GM23338 (cell line): Measurements from ENCODE around the gene RPL29. TPM values are rescaled to one million over a fixed set of nuclear protein-coding genes. Genes with fewer than 3 reads are reported as not detected.

Source experiments
- ATAC-seq: fragments of 200-7000 bp; cut with Tn5 transposase; 3 replicates; pipeline ENCODE4 v1.9.1; 2020
- DNase-seq: peaks from one replicate; pipeline ENCODE4 v3.0.0-alpha.2; 2015; ENCODE audit warnings: low spot score
- H2AFZ ChIP-seq: fragments of 200-600 bp; sonication (generic); 2 replicates; pipeline ENCODE4 v1.8.0; 2016; ENCODE audit warnings: antibody characterized with exemption, mild to moderate bottlenecking, moderate library complexity
- H3F3A ChIP-seq: fragments of 200-600 bp; sonication (generic); replicated peaks from 2 replicates; pipeline ENCODE4 v1.8.0; 2017; ENCODE audit warnings: antibody characterized with exemption, mixed run types, low read depth
- H3K27ac ChIP-seq: fragments of 200-600 bp; sonication (generic); 2 replicates; pipeline ENCODE4 v1.6.1; 2016; ENCODE audit warnings: low read depth
- H3K27me3 ChIP-seq: fragments of 200-600 bp; sonication (generic); 2 replicates; pipeline ENCODE4 v1.8.0; 2016; ENCODE audit warnings: mild to moderate bottlenecking, mixed run types, moderate library complexity; ENCODE audit not compliant: insufficient read depth
- H3K36me3 ChIP-seq: fragments of 200-600 bp; sonication (generic); 2 replicates; pipeline ENCODE4 v1.8.0; 2016; ENCODE audit warnings: mild to moderate bottlenecking; ENCODE audit not compliant: insufficient read depth
- H3K4me1 ChIP-seq: fragments of 200-600 bp; sonication (generic); 2 replicates; pipeline ENCODE4 v1.8.0; 2016; ENCODE audit warnings: mild to moderate bottlenecking, moderate library complexity; ENCODE audit not compliant: insufficient read depth
- H3K4me2 ChIP-seq: fragments of 200-600 bp; sonication (generic); 2 replicates; pipeline ENCODE4 v1.7.1; 2017; ENCODE audit warnings: mixed run types
- H3K4me3 ChIP-seq: fragments of 200-600 bp; sonication (generic); 2 replicates; pipeline ENCODE4 v1.6.1; 2016; ENCODE audit warnings: mixed run types
- H3K79me2 ChIP-seq: fragments of 200-600 bp; sonication (generic); replicated peaks from 2 replicates; pipeline ENCODE4 v1.8.0; 2017; ENCODE audit warnings: mild to moderate bottlenecking; ENCODE audit not compliant: insufficient read depth
- H3K9me2 ChIP-seq: fragments of 200-600 bp; sonication (generic); 2 replicates; pipeline ENCODE4 v1.8.0; 2017; ENCODE audit not compliant: insufficient read depth
- H4K20me1 ChIP-seq: fragments of 200-600 bp; sonication (generic); replicated peaks from 2 replicates; pipeline ENCODE4 v1.8.0; 2017; ENCODE audit warnings: mild to moderate bottlenecking; ENCODE audit not compliant: insufficient read depth
- H3K27ac Mint-ChIP-seq: 2 replicates; pipeline ENCODE4 v1.8.0; 2020; ENCODE audit warnings: inconsistent platforms, mild to moderate bottlenecking, moderate library complexity, mixed read lengths
- H3K27me3 Mint-ChIP-seq: 3 replicates; pipeline ENCODE4 v1.8.0; 2022; ENCODE audit warnings: low read depth, mild to moderate bottlenecking, moderate library complexity, mixed read lengths, inconsistent platforms; ENCODE audit not compliant: insufficient read depth, poor library complexity
- H3K36me3 Mint-ChIP-seq: 3 replicates; pipeline ENCODE4 v1.8.0; 2021; ENCODE audit warnings: low read depth, mild to moderate bottlenecking, inconsistent platforms, moderate library complexity, mixed read lengths
- H3K4me1 Mint-ChIP-seq: 3 replicates; pipeline ENCODE4 v1.8.0; 2020; ENCODE audit warnings: mild to moderate bottlenecking, inconsistent platforms, mixed read lengths
- H3K4me3 Mint-ChIP-seq: 3 replicates; pipeline ENCODE4 v1.8.0; 2021; ENCODE audit warnings: moderate library complexity, mild to moderate bottlenecking, inconsistent platforms, mixed read lengths
- H3K9me3 Mint-ChIP-seq: 3 replicates; pipeline ENCODE4 v1.8.0; 2020; ENCODE audit warnings: moderate library complexity, mild to moderate bottlenecking, inconsistent platforms, mixed read lengths
- CREB1 ChIP-seq: fragments of 250-450 bp; sonication (Bioruptor Pico); IDR thresholded peaks from 2 replicates; pipeline ENCODE4 v1.5.0; 2020; ENCODE audit warnings: low read depth, mild to moderate bottlenecking, moderate library complexity
- EZH2 ChIP-seq: fragments of 200-600 bp; sonication (generic); IDR thresholded peaks from one replicate; pipeline ENCODE4 v1.8.0; 2017; ENCODE audit warnings: antibody characterized with exemption, mild to moderate bottlenecking, low read depth; ENCODE audit not compliant: unreplicated experiment
- EZH2phosphoT487 ChIP-seq: fragments of 200-600 bp; sonication (generic); IDR thresholded peaks from one replicate; pipeline ENCODE4 v1.8.1; 2018; ENCODE audit warnings: antibody characterized with exemption; ENCODE audit not compliant: unreplicated experiment
- JUNB ChIP-seq: IDR thresholded peaks from one replicate; pipeline ENCODE4 v1.6.1; 2016; ENCODE audit warnings: antibody characterized with exemption; ENCODE audit not compliant: unreplicated experiment
- NANOG ChIP-seq: IDR thresholded peaks from 2 replicates; pipeline ENCODE4 v1.6.1; 2016; ENCODE audit warnings: antibody characterized with exemption, borderline replicate concordance
- POLR2AphosphoS5 ChIP-seq: IDR thresholded peaks from 2 replicates; pipeline ENCODE4 v1.6.1; 2016; ENCODE audit warnings: antibody characterized with exemption, low read depth
- STAT1 ChIP-seq: IDR thresholded peaks from one replicate; pipeline ENCODE4 v1.6.1; 2016; ENCODE audit warnings: antibody characterized with exemption; ENCODE audit not compliant: unreplicated experiment
- ZNF114 ChIP-seq: fragments of 250-450 bp; sonication (Bioruptor Pico); IDR thresholded peaks from 2 replicates; pipeline ENCODE4 v1.5.0; 2020; ENCODE audit warnings: mild to moderate bottlenecking, moderate library complexity
- ZNF331 ChIP-seq: fragments of 250-450 bp; sonication (Bioruptor Pico); IDR thresholded peaks from 2 replicates; pipeline ENCODE4 v1.5.0; 2020; ENCODE audit warnings: low read depth, mild to moderate bottlenecking, moderate library complexity
- polyA plus RNA-seq: library from polyadenylated mRNA; unstranded; fragments of >200 nt; fragmentation: Nextera tagmentation; extraction: Ambion mirVana; gene quantifications from 2 replicates; pipeline ENCODE4 v1.2.1, GENCODE V29; 2016
- total RNA-seq: library from RNA; depleted of rRNA; stranded (reverse); fragments of >200 nt; shearing (Covaris generic); gene quantifications from 2 replicates; pipeline ENCODE4 v1.2.3, GENCODE V29; 2014
- TF ChIP-seq, protein P1 (sequence below), 2 experiments: fragments of 200-600 bp in 1 of 2; sonication (generic) in 1 of 2; conservative IDR thresholded peaks; 2 replicates each; pipeline versions ENCODE4 v1.5.1 to v1.6.1; 2016 to 2017; ENCODE audit warnings: antibody characterized with exemption in 2 of 2, low read depth in 2 of 2, mild to moderate bottlenecking in 2 of 2, moderate library complexity in 1 of 2
- TF ChIP-seq, protein P2 (sequence below): IDR thresholded peaks from one replicate; pipeline ENCODE4 v1.6.1; 2018; ENCODE audit warnings: antibody characterized with exemption; ENCODE audit not compliant: unreplicated experiment
- TF ChIP-seq, protein P3 (sequence below): IDR thresholded peaks from 2 replicates; pipeline ENCODE4 v1.6.1; 2016; ENCODE audit warnings: antibody characterized with exemption
- TF ChIP-seq, protein P4 (sequence below): fragments of 250-450 bp; sonication (Bioruptor Pico); IDR thresholded peaks from 2 replicates; pipeline ENCODE4 v1.5.0; 2020; ENCODE audit warnings: mild to moderate bottlenecking, moderate library complexity

RPL29 gene
- total and polyA plus RNA-seq, 2 experiments from 2014 or later: 1,471 to 1,864 TPM

DNA sequence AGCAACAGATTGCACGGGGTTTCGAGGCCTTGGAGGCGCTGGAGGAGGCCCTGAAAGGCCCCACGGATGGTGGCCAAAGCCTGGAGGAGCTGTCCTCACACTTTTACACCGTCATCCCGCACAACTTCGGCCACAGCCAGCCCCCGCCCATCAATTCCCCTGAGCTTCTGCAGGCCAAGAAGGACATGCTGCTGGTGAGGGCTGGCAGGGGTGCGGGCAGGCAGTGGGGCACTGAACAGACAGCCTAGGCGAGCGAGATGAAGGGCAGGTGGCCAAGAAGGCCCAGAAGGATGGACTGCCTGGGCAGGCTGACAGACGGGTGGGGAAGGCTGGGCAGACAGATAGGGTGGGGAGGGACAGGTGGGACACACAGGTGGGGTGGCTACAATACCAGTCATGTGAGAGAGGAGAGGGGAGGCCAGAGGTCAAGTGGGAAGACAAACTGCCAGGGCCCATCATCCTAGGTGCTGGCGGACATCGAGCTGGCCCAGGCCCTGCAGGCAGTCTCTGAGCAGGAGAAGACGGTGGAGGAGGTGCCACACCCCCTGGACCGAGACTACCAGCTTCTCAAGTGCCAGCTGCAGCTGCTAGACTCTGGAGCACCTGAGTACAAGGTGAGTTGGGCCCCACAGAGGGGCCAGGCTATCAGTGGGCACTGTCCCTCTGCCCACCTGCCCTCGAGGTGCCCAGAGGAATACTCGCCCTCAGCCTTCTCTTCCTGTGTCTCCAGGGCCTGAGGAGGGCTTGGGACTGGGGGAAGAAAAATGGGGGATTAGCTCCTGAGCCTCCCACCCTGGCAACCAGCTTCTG lies 50.5 kb downstream of the RPL29 start:
- H2AFZ ChIP-seq: no peak overlapping the region
- DNase-seq: no peak
- no peak overlapping the region for H3K4me3 Mint-ChIP-seq
- H3K4me3 ChIP-seq: no peak overlapping the region
- no peak for ATAC-seq
- H3K4me1 Mint-ChIP-seq: peaks cover 13% of the 10 kb centered on the region
- H3K4me1 ChIP-seq: peaks cover 8% of the 10 kb centered on the region; the same call in 1 of the 2 replicates
- H3K9me2 ChIP-seq: no peaks in the 10 kb centered on the region
- H3K4me2 ChIP-seq: no peak overlapping the region
- peaks cover 23% of the 10 kb centered on the region for H3K27me3 Mint-ChIP-seq
- no peak overlapping the region for H3K27ac ChIP-seq
- no peaks in the 10 kb centered on the region for H3K9me3 Mint-ChIP-seq
- no peak for TF ChIP-seq CREB1 (CRISPR knock-in tag)
- TF ChIP-seq, protein P1, sequence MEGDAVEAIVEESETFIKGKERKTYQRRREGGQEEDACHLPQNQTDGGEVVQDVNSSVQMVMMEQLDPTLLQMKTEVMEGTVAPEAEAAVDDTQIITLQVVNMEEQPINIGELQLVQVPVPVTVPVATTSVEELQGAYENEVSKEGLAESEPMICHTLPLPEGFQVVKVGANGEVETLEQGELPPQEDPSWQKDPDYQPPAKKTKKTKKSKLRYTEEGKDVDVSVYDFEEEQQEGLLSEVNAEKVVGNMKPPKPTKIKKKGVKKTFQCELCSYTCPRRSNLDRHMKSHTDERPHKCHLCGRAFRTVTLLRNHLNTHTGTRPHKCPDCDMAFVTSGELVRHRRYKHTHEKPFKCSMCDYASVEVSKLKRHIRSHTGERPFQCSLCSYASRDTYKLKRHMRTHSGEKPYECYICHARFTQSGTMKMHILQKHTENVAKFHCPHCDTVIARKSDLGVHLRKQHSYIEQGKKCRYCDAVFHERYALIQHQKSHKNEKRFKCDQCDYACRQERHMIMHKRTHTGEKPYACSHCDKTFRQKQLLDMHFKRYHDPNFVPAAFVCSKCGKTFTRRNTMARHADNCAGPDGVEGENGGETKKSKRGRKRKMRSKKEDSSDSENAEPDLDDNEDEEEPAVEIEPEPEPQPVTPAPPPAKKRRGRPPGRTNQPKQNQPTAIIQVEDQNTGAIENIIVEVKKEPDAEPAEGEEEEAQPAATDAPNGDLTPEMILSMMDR (conservative IDR thresholded peaks at IDR 0.05; ENCODE audit: low read depth in 2 of 2): no peak
- TF ChIP-seq, protein P2, sequence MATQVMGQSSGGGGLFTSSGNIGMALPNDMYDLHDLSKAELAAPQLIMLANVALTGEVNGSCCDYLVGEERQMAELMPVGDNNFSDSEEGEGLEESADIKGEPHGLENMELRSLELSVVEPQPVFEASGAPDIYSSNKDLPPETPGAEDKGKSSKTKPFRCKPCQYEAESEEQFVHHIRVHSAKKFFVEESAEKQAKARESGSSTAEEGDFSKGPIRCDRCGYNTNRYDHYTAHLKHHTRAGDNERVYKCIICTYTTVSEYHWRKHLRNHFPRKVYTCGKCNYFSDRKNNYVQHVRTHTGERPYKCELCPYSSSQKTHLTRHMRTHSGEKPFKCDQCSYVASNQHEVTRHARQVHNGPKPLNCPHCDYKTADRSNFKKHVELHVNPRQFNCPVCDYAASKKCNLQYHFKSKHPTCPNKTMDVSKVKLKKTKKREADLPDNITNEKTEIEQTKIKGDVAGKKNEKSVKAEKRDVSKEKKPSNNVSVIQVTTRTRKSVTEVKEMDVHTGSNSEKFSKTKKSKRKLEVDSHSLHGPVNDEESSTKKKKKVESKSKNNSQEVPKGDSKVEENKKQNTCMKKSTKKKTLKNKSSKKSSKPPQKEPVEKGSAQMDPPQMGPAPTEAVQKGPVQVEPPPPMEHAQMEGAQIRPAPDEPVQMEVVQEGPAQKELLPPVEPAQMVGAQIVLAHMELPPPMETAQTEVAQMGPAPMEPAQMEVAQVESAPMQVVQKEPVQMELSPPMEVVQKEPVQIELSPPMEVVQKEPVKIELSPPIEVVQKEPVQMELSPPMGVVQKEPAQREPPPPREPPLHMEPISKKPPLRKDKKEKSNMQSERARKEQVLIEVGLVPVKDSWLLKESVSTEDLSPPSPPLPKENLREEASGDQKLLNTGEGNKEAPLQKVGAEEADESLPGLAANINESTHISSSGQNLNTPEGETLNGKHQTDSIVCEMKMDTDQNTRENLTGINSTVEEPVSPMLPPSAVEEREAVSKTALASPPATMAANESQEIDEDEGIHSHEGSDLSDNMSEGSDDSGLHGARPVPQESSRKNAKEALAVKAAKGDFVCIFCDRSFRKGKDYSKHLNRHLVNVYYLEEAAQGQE: no peak
- no peak for TF ChIP-seq JUNB
- no peak for TF ChIP-seq EZH2
- TF ChIP-seq STAT1: no peak
- no peak for TF ChIP-seq NANOG
- TF ChIP-seq, protein P3, sequence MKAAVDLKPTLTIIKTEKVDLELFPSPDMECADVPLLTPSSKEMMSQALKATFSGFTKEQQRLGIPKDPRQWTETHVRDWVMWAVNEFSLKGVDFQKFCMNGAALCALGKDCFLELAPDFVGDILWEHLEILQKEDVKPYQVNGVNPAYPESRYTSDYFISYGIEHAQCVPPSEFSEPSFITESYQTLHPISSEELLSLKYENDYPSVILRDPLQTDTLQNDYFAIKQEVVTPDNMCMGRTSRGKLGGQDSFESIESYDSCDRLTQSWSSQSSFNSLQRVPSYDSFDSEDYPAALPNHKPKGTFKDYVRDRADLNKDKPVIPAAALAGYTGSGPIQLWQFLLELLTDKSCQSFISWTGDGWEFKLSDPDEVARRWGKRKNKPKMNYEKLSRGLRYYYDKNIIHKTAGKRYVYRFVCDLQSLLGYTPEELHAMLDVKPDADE: no peak
- no peak for TF ChIP-seq ZNF331 (CRISPR knock-in tag)
- TF ChIP-seq, protein P4, sequence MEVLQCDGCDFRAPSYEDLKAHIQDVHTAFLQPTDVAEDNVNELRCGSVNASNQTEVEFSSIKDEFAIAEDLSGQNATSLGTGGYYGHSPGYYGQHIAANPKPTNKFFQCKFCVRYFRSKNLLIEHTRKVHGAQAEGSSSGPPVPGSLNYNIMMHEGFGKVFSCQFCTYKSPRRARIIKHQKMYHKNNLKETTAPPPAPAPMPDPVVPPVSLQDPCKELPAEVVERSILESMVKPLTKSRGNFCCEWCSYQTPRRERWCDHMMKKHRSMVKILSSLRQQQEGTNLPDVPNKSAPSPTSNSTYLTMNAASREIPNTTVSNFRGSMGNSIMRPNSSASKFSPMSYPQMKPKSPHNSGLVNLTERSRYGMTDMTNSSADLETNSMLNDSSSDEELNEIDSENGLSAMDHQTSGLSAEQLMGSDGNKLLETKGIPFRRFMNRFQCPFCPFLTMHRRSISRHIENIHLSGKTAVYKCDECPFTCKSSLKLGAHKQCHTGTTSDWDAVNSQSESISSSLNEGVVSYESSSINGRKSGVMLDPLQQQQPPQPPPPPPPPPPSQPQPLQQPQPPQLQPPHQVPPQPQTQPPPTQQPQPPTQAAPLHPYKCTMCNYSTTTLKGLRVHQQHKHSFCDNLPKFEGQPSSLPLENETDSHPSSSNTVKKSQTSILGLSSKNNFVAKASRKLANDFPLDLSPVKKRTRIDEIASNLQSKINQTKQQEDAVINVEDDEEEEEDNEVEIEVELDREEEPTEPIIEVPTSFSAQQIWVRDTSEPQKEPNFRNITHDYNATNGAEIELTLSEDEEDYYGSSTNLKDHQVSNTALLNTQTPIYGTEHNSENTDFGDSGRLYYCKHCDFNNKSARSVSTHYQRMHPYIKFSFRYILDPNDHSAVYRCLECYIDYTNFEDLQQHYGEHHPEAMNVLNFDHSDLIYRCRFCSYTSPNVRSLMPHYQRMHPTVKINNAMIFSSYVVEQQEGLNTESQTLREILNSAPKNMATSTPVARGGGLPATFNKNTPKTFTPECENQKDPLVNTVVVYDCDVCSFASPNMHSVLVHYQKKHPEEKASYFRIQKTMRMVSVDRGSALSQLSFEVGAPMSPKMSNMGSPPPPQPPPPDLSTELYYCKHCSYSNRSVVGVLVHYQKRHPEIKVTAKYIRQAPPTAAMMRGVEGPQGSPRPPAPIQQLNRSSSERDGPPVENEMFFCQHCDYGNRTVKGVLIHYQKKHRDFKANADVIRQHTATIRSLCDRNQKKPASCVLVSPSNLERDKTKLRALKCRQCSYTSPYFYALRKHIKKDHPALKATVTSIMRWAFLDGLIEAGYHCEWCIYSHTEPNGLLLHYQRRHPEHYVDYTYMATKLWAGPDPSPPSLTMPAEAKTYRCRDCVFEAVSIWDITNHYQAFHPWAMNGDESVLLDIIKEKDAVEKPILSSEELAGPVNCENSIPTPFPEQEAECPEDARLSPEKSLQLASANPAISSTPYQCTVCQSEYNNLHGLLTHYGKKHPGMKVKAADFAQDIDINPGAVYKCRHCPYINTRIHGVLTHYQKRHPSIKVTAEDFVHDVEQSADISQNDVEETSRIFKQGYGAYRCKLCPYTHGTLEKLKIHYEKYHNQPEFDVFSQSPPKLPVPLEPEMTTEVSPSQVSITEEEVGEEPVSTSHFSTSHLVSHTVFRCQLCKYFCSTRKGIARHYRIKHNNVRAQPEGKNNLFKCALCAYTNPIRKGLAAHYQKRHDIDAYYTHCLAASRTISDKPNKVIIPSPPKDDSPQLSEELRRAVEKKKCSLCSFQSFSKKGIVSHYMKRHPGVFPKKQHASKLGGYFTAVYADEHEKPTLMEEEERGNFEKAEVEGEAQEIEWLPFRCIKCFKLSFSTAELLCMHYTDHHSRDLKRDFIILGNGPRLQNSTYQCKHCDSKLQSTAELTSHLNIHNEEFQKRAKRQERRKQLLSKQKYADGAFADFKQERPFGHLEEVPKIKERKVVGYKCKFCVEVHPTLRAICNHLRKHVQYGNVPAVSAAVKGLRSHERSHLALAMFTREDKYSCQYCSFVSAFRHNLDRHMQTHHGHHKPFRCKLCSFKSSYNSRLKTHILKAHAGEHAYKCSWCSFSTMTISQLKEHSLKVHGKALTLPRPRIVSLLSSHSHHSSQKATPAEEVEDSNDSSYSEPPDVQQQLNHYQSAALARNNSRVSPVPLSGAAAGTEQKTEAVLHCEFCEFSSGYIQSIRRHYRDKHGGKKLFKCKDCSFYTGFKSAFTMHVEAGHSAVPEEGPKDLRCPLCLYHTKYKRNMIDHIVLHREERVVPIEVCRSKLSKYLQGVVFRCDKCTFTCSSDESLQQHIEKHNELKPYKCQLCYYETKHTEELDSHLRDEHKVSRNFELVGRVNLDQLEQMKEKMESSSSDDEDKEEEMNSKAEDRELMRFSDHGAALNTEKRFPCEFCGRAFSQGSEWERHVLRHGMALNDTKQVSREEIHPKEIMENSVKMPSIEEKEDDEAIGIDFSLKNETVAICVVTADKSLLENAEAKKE: no peak
- TF ChIP-seq POLR2AphosphoS5: no peak
- no peak for TF ChIP-seq EZH2phosphoT487
- no peak for TF ChIP-seq ZNF114
- peaks cover 9% of the 10 kb centered on the region; the same call in 2 of the 3 replicates for H3K36me3 Mint-ChIP-seq
- H3K79me2 ChIP-seq: peaks cover 12% of the 10 kb centered on the region
- no peaks in the 10 kb centered on the region; the same call in 1 of the 2 replicates for H3K27me3 ChIP-seq
- no peak overlapping the region for H3K27ac Mint-ChIP-seq
- H3K36me3 ChIP-seq: no peaks in the 10 kb centered on the region
- H4K20me1 ChIP-seq: peaks cover 5% of the 10 kb centered on the region
- H3F3A ChIP-seq: no peaks in the 10 kb centered on the region
